ENCODE data around the gene C12orf42.

C12orf42 gene

GRCh38 chr12:103423516-103423910 is 72.3 kb downstream of the C12orf42 start:
- TF ChIP-seq CTCF (IDR thresholded peaks at IDR 0.05; ENCODE audit: low read depth, low read length, missing control alignments) = no peak
- DNase-seq (ENCODE audit: extremely low read depth, low read depth) = no peak
- H3K4me3 ChIP-seq (replicated peaks; ENCODE audit: low read depth, low read length) = no peak overlapping the region

DNA sequence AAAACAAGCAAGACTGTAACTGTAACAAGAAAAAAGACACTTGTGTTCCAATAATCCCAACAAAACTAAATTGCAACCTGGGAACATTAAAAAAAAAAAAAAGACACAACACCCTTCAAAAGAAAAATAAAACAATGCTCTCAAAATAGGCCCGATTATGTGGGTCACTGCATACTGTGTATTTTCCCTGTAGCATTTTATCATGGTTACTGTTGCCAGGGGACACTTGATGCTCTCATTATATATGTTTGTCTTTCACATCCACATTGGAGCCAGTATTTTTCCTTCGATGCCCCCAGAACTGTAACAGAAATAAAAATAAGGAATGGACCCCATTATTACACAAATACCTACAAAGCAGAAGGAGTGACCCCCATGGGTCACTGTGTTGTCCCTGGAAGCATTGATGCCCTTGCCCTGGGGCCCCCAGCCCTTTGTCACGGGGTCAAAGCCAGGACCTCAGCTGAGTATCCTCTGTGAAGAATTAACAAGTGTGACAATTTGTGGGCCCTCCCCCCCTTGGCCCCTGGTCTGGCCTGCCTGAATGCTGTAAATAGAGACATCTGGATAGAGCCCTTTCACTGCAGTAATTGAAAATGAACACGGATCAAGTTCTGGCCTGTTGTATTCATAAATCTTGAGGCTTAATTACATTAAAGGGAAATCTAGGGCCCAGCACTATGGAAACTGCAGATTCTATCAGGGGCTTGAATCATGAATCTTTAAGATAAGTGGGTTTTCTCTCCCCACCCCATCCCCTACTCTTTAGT is 72.8 kb downstream of the C12orf42 start:
- no peak overlapping the region for H3K4me3 ChIP-seq (replicated peaks; ENCODE audit: low read depth, low read length)
- no peak for TF ChIP-seq CTCF (IDR thresholded peaks at IDR 0.05; ENCODE audit: low read depth, low read length, missing control alignments)
- no peak for DNase-seq (ENCODE audit: extremely low read depth, low read depth)

DNA sequence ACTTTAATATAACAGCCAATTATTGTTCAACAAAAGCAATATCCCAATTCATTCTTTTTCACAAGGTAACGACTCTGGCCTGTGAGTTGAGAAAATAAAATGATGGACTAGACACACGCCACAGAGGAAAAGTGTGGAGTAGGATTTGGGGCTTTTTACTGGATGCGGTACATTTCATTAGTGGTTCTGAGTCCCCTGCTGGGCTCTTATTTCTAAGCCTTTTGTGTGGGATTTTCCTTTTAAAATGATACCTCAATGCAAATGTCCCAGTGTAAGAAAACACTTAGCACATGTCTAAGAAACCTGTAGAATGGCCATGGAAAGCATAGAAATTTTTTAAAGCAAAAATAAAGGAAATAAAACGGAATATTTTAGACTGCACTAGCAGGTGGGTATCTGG is 73.4 kb downstream of the C12orf42 start:
- no peak for TF ChIP-seq CTCF (IDR thresholded peaks at IDR 0.05; ENCODE audit: low read depth, low read length, missing control alignments)
- H3K4me3 ChIP-seq (replicated peaks; ENCODE audit: low read depth, low read length) = no peak overlapping the region
- DNase-seq (ENCODE audit: extremely low read depth, low read depth) = no peak

DNA sequence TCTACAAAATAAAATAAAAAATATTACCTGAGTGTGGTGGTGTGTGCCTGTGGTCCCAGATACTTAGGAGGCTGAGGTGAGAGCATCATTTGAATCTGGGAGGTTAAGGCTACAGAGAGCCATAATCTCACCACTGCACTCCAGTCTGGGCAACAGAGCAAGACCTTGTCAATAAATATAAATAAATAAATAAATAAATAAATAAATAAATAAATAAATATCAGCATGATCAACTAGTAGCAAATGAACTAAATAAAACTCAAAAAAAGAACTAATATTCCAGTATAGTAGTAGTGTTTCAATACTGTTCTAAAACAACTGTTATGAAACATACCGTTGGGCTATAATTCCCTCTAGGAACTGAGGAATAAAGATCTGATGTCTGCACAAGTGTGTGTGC is 74.4 kb downstream of the C12orf42 start:
- no peak for TF ChIP-seq CTCF (IDR thresholded peaks at IDR 0.05; ENCODE audit: low read depth, low read length, missing control alignments)
- DNase-seq (ENCODE audit: extremely low read depth, low read depth) = no peak
- H3K4me3 ChIP-seq (replicated peaks; ENCODE audit: low read depth, low read length) = no peak overlapping the region

GRCh38 chr12:103415681-103416080 is 80.1 kb downstream of the C12orf42 start:
- DNase-seq (ENCODE audit: extremely low read depth, low read depth) = no peak
- TF ChIP-seq CTCF (IDR thresholded peaks at IDR 0.05; ENCODE audit: low read depth, low read length, missing control alignments) = no peak

GRCh38 chr12:103401421-103401820 is 94.3 kb downstream of the C12orf42 start:
- DNase-seq (ENCODE audit: extremely low read depth, low read depth) = no peak
- TF ChIP-seq CTCF (IDR thresholded peaks at IDR 0.05; ENCODE audit: low read depth, low read length, missing control alignments) = no peak
- H3K4me3 ChIP-seq (replicated peaks; ENCODE audit: low read depth, low read length) = no peak overlapping the region

More at GRCh38 chr12:103415681-103416080, 80.1 kb downstream of the C12orf42 start:
- H3K4me3 ChIP-seq (replicated peaks; ENCODE audit: low read depth, low read length) = no peak overlapping the region

DNA sequence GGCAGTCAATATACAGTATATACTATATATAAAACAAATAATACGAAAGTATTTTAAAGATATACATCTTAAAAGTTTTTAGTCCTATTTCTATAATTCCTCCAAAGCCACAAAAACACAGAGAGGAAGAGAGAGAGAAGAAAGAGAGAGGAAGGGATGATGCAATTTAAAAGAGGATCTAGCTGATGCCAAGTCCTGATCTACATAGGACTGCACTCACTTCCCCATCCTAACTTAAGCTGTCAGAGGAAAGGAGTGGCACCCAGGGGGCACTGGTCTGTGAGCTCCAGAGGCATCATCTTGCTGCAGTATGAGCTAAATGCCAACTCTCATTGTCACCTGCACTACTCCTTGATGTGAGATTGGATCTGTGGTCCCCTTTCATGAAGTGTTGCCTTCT is 95.8 kb downstream of the C12orf42 start:
- TF ChIP-seq CTCF (IDR thresholded peaks at IDR 0.05; ENCODE audit: low read depth, low read length, missing control alignments) = no peak
- DNase-seq (ENCODE audit: extremely low read depth, low read depth) = no peak
- H3K4me3 ChIP-seq (replicated peaks; ENCODE audit: low read depth, low read length) = no peak overlapping the region
